CMK (cell line): ENCODE results near the gene CALCOCO1.

Experiments
- DNase-seq: peaks from one replicate; pipeline ENCODE4 v3.0.0-alpha.2; 2010; ENCODE audit warnings: low read depth

CALCOCO1 gene

DNA sequence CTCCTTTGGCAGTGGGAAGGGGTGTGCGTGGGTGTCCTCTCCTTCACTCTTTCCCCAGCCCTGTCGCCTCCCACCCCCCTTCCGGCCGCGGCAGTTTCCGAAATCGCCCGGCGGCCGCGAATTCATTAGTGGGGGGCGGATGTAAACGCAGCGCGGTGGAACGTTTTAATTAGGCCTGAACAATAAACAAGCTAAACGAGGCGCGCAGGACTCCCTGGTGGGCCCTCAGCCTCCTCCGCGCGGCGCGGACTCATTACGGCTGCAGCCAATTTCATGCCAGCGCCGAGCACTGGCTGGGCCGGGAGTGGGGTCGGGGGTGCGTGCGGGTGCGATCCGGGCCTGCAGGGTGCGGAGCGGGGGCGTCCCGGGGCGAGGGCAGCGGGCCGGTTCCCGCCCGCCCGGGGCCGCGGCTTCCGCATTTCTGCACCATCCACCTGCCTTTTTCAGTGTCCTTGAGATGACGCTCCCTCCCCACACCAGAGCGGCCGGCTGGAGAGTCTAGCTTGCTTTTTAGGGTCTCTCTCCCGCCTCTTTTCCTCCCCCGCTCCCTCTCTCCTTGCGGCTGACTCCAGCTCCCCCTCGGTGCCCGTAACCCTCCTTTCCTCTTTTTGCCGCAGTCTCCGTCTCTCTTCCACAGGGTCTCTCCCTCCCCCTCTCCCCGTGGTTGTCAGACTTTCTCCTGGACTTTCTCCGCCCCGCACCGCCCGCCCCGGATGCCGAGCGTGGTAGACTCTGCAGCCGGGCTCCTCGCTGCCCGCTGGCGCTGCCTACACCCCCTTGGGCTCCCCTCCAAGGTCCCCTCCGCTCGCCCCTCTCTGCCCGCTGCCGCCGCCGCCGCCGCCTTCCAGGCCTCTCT is 24.3 kb upstream of the CALCOCO1 start, which contains the start of gene CISTR:
Gene CISTR, minus strand, starts transcription at position 644 of the 856 bp plus-strand sequence.
- DNase-seq: no peak

DNA sequence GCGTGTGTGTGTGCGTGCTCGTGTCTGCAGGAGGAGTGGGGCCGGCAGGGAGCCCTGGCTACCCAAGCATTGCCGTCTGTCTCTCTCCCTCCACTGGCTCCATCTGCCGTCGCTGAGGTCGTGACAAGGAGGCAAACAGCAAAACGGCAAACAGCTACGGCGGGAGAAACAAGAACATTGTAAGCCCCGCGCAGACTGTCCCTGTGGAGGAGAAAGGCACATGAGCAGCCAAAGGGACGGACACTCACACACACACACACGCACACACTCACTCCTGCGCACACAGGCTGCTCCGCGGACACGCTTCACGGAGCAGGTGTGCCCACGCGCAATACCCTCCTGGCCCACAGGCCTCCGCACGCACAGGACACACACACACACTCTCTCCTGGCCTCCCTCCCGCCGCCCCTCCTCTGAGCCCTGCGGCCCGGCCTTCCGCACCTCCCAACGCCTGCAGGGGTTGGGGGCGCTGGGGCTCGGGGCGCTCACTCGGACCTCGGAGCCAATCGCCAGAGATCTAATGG is 23.6 kb upstream of the CALCOCO1 start:
- no peak for DNase-seq

DNA sequence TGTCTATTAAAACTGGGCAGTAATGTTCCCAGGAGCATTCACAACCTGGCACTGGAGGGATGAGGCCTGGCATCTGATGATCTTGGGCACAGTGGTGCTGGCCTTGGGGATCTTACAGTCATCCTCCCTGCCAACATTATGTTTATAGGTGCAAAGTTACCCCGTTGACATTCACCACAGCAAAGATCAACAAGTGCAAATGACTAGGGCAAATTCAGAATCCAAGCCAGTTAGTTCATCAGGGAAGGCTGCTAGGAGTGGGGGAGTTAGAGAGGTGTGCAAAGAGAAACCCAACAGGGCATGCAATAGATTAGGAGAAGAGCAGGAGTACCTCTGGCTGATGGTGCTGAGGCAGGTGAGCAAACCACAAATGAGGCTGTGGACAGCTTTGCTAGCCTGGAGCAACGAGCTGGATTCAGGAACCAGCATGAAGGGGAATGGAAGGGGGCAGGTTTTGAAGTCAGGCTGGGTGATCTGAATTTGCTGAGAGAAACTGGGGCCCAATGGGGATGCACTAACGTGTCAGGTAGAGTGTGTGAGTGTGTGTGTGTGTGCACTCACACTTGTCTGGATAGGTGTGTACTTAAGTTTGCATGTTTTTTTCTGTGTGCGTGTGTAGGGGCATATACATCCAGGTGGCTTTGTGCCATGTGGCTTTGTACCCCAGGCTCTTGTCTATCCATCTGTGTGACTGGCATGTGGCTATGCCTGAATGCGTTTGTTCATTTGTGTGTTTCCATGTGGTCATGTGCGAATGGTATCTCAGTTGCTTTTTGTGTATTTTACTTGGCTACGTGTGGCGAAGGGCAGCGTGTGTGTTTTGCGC is 22.9 kb upstream of the CALCOCO1 start:
- DNase-seq: no peak

DNA sequence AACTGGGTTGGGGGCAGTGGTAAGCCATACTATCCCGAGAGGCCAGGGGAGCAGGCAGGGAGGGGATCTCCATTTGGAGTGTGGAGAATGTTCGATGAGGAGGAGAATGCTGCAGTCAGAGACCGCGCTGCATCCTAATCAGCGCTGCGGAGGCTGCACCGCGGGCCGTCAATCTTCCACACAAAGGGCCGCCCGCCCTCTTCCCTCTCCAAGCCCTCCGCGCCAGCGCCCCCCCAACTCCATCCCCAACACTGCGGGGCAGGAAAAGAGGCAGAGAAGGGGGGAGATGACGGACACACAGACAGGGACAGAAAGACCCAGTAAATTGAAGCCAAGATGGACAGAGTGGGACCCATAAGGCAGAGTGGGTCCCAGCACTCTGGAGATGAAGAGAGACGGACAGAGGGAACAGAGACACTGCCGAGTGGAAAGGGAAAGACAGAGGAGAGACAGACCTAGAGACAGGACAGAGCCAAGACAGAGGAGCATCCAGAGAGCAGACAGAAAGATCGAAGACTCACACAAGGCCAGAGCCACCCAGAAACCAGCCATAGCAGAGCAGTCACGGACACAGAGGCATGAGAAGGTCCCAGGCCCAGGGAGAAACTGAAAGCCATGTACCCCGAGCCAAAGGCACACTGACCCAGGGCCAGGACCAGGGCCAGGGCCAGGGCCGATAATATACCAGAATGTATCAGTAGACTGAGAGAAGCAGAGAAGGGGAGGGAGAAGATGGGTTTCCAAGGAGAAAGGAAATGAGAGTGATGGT is 21.0 kb upstream of the CALCOCO1 start:
- no peak for DNase-seq

DNA sequence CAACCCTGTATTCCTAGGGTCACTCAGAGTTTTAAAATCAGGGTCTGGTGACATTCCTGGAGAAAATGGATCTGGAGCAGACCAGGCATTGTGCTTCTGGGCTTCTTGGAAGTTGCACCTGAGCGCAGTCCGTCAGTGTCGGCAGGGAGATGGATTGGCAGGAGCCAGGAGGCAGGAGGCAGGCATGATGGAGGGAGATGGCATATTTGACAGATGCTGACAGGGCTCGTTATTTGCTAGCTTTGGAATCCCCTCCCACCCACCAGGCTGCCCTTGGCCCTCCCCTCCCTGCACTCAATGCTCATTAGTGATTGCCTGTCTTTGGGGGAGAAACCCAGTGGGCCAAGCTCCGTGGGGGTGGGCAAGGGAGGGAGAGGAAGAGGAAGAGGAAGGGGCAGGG is 19.8 kb upstream of the CALCOCO1 start:
- DNase-seq: no peak

DNA sequence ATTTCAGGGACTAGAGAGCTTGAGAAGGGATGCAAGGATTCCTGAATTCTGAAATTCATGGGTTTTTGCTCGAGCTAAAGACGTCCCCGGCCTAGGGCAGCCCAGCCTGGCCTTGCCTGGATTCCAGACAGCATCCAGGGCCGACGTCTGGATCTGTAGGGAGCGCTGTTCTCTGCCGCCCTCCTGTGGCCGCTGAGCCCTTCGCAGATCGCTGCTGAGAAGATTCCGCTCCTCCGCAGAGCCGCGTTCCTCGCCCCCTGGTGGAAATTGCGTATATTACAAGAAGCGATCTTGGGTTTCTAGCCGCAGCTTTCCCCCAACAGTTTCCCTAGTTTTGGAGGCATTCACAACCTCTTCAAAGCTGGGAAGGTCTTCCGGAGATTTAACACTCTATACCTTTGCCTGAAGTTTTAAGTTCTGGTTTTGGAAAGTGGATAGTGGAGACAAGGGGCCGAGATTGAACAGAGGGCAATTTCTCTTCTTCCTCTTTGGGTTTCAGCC is 19.4 kb upstream of the CALCOCO1 start:
- DNase-seq: peak; percentile 72

DNA sequence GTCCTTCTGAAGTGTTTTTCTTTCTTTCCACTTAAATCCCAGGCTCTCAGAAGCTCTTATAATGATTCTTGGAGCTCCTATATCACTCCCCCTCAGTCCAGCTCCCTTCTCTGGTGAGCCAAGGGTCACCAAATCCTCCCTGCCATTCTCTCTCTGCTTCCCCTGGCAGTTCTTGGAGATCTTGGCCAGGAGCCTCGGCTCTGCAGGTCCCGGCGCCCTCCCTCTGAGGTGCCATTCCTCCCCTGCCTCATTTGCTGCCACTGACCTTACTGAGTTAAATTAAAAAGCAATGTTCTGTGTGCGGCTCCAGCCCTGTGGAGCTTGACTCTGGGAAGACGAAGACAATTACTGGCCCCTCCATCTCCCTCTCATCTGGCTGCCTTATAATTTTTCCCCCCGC is 17.5 kb upstream of the CALCOCO1 start:
- no peak for DNase-seq

DNA sequence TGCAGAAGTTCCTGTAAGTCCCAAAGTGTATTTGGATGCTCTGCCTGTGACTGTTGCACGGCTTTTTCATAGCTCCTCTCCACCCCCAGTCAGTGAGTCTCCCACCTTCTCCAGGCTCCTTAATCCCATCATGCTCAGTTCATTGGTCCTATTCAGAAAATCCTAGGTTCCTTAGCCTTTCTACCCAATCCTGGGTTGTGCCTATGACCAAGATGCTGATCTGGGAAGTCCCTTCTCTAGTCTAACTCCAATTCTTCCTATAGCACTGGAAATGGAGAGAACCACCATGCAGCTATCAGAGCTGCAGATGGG is 16.8 kb upstream of the CALCOCO1 start:
- no peak for DNase-seq

DNA sequence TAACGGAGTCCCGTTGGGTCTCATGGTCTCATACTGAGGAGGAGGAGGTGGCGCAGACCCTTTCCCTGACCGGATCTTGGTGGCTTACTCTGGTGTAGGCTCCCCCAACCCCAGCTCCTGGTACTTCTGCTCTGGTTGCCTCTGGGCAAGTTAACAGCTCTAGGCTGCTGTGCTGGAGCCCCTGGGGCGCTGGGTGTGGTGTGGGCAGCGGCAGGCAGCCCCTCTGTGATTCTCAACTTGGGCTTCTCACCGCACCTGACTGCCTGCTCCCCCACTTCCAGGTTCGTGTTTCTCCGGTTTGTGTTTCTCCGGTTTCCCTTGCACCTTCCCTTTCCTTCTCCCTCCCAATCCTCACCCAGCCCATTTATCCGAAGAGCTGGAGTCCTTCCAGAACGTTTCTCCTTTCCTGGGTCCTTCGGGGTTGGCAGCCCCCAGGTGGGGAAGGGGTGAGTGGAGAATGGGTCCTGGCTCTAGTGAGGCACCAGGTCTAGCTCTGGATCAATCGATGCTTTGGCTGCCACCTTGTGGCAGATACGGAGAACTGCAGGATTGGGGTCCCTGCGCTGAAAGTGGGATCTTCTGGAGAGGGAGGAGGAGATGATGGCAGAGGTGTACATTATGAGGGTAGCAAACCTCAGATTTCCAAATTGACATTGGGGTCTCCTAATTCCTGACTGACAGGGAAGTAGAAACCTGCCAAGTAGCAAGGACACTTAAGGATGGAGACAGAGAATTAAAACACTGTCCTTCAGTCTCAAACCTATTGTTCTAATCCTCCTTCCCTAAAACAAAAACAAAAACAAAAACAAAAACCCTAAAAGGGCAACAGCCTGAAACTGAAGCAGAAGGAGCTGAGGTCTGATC is 16.2 kb upstream of the CALCOCO1 start:
- no peak for DNase-seq

DNA sequence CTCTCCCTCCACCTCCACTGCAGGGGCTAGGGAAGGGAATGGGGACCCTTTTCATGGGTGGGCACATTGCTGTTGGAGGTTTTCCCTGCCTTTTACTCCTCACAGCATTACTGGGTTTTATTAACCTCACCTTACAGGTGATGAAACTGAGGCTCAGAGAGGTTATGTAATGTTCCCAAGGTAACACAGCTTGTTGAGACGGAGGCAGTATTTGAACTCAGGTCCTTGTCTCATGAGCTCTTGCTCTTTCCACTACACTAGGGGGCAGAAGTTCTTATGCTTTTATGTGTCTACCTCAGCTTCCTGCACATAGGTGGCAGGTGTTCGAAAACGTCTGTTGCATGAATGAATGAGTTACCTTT is 12.9 kb upstream of the CALCOCO1 start:
- DNase-seq: no peak

DNA sequence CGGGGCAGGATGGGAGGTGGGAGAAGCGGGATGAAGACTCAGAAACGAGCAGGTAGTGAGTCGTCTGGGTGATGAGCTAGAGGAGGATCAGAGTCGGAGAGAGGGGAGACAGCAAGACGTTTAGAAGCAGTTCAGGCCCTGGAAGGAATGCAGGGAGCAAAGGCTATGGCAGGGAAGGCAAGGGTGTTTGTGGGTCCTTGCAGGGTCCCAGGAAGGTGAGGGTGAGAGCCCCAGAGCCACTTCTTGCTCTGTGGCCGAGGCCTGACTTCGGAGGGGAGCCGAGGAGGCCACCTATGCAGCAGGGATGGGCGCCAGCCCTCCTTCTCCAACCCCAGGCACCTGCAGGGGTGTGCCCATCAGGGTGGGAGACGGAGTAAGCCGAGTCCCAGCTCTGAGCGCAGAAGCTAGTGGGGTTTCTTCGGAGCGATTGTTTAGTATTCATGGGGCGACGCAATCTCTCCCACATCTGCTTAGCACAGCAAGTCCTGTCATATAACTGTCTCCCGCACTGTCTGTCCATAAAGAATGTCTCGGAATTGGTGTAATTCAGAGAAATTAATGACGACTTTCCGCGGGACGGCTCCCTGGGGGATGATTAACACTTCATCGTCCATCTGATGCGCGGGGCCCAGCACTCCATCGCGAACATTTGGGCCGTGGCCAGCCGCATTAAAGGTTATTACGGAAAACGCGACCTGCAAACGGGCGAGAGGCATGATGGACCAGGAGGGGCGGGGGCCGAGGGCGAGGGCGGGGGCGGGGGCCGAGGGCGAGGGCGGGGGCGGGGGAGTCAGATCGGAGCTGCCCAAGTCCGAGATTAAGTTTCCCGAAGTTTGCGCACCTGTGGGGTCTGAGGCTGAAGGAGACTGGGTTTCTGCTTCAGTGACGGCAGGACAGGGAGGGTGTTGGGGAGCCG is 12.2 kb upstream of the CALCOCO1 start:
- DNase-seq: no peak

DNA sequence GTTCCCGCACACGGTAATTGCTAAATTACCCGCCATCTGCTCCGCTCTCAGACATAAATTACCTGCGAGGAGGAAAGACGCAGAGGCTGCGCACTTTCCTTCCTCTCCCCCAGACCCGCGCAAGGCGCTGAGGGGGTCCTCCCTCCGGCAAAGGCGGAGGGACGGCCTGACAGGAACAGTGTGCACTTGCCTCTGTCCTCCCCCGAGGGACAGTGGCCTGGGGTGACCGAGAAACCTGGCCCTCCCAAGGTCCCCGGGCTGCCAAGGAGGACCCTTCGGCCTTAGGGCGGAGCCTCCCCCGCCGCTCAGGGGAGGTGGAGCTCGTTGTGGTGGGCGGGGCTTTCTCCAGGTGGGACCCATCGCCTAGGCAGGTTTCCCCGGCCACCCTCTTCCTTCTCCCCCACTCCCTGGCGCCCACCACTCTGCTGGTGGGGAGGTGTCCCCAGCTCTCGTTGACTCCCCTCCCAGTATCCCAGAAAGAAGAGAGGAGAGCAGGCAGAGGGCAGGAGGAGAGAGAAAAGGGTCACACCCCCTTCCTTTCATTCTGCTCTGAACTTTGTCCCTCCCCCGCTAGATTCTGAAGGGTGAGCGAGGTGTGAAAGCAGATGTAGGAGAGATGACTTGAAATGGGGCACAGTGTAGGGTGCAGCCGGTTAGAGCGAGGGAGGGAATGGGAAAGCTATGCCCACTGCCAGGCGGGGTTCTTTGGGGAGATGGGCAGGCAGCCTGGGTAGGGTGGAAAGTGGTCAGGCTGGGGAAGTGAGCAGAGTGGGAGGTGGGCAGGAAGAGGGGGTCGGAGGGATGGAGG is 11.4 kb upstream of the CALCOCO1 start:
- DNase-seq: no peak

DNA sequence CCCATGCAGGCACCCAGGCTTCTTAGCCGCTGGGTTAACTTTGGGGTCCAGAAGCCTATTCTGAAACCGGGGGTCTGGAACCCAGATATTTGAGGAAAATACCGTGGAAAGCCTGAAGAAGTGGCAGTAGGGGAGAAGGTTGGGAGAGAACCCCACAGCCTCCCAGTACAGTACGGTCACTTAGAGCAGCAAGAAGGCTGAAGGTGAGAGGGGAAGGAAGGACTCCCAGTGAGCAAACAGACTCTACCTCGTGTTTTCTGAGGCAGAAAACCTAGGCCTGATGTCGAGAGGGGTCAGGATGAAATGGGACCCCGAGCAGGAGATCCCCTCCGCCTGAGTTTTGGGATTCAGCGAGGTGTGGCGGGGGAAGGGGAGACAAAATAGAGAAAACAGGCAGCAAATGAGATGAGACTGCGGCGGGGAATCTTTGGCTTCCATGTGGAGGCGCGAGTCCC is 10.7 kb upstream of the CALCOCO1 start:
- no peak for DNase-seq

DNA sequence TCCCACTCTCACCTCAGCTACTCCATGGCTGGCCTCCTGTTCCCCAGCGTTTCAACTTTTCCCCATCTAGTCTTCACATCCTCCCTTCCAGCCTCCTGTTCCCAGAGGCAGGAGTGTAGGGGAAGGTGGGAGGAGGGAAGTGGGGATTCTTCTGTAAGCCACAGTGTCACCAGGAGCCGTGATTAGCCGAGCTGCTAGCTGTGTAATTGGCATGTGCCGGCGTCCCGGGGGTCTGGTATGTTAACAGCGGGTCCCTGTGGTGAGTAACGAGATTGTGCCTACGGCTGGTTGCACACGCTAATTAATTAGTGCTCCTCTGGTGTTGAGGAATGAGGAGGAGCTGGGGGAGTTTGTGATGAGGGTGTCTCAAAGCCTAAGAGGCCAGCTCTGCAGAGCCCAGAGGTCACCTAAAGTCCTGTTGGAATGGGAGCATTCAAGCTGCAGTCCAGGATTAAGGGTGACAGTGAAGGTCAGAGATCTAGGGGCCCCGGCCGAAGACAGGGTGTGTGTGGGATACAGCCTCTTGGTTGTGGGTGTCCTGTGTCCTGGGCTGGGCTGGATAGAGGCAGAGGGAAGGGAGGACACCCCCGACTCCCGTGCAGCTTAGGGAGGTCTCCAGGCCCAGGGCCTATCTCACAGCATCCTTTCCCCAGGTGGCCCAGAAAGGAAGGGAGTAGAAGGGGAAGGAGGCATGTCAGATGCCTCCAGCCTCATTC is 10.0 kb upstream of the CALCOCO1 start:
- DNase-seq: no peak

DNA sequence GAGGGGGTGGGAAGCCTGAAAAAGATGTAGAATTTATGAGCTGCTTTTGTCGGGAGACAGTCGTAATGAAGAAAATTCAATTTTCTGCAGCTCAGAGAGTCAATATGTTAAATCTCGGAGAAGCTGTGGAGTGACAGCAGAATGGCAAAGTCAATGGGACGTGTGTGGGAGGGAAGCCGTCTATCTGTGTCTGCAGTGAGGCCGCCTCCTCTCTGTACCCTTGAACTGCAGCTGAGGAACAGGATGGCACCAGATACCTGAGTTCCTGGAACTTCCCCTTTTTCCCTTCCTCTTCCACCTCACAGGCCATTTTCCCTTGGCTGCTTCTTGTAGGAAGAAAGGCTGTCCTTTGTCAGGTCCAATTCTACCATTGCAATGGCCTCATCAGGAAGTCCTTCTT is 9.3 kb upstream of the CALCOCO1 start:
- no peak for DNase-seq

DNA sequence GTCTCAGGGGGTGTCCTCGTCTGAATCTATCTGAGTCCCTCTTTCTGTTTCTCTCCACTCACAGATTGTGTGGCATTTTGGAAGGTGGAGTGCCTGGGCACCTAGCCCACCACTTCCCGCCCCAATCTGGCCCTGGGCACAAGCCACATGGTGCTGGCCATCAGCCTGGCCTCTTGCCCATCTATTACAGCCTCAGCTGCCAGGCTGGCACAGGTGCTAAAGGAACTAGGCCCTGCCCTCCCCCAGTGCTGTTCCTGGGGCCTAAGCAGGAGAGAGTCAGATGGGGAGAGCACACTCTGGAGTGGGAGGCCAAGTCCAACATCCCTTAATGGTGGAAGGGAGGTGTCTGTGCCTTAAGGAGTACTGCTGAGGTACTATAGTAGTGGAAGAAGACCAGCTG is 8.3 kb upstream of the CALCOCO1 start:
- DNase-seq: no peak

DNA sequence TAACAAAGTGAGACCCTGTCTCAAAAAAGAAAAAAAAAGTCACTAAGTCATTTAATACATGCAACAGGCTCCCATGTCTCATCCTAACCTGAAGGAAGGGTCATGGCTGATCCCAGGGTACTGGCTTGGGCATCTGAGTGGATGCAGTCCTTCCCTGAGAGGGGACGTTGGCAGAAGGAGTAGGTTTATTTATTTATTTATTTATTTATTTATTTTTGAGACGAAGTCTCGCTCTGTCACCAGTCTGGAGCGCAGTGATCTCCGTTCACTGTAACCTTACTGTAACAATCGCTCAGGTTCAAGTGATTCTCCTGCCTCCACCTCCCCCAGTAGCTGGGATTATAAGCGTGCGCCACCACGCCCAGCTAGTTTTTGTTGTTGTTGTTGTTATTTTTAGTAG is 7.2 kb upstream of the CALCOCO1 start:
- no peak for DNase-seq

DNA sequence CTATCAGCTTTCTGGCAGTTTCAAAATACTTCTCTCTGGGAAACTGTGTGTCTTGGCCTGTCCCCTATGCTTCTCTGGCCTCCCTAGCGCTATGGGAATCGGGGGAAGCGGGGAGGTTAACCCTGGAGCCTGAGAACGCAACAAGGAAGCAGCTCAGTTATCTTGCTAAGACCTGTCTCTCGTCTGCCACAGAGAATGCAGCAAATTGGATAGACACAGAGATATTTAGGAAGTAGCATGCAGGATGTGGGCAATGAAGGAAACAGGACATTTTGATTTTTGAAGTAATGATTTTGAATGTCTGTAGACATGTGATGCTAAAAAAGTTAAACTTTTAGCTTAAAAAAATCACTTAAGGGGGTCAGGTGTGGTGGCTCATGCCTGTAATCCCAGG is 6.6 kb upstream of the CALCOCO1 start:
- DNase-seq: no peak
